Measurements from ENCODE around the gene CHRD.

DNA sequence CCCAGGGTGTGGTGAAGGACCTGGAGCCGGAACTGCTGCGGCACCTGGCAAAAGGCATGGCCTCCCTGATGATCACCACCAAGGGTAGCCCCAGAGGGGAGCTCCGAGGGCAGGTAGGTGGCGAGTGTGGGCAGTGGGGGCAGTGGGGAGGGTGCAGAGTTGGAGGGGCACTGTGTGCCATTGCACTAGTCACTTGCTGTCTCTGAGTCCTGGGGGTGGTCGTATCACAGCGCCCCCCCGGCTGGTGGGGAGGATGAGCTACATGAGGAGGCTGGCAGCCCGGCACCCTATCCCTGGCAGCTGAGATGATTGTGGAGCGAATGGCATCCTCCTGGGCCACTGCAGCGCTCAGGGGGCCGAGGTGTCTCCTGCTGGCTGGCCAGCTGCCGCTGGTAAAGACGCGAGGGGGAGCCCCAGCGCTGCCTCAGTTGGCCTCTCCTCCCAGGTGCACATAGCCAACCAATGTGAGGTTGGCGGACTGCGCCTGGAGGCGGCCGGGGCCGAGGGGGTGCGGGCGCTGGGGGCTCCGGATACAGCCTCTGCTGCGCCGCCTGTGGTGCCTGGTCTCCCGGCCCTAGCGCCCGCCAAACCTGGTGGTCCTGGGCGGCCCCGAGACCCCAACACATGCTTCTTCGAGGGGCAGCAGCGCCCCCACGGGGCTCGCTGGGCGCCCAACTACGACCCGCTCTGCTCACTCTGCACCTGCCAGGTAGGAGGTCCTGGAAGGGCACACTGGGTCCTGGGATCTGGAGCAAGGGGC, 6.4 kb downstream of the CHRD start:
- TF ChIP-seq, protein P1, sequence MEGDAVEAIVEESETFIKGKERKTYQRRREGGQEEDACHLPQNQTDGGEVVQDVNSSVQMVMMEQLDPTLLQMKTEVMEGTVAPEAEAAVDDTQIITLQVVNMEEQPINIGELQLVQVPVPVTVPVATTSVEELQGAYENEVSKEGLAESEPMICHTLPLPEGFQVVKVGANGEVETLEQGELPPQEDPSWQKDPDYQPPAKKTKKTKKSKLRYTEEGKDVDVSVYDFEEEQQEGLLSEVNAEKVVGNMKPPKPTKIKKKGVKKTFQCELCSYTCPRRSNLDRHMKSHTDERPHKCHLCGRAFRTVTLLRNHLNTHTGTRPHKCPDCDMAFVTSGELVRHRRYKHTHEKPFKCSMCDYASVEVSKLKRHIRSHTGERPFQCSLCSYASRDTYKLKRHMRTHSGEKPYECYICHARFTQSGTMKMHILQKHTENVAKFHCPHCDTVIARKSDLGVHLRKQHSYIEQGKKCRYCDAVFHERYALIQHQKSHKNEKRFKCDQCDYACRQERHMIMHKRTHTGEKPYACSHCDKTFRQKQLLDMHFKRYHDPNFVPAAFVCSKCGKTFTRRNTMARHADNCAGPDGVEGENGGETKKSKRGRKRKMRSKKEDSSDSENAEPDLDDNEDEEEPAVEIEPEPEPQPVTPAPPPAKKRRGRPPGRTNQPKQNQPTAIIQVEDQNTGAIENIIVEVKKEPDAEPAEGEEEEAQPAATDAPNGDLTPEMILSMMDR (IDR thresholded peaks at IDR 0.05; ENCODE audit: borderline replicate concordance, extremely low read depth, low read length, poor library complexity, severe bottlenecking): no peak
- TF ChIP-seq EZH2 (IDR thresholded peaks at IDR 0.05; ENCODE audit: borderline replicate concordance, low read depth, low read length, severe bottlenecking): no peak
